Inferior parietal cortex (tissue), 1 donor: Measurements from ENCODE around the gene VAV1.
"Not testable (repeated sequence)": the region's sequence is repeated elsewhere in the genome, so short reads cannot be mapped to it uniquely, and the experiment has no call there.

Experiments used
- DNase-seq: peaks from one replicate; pipeline ENCODE4 v3.0.0-alpha.2; 2016; ENCODE audit errors: extremely low spot score

The VAV1 gene

GRCh38 chr19:6787393-6787792 lies 14.9 kb downstream of the VAV1 start:
- DNase-seq = no peak

- DNase-seq = no peak
Observed at GRCh38 chr19:6788896-6789295, 16.4 kb downstream of the VAV1 start.

- no peak for DNase-seq
Observed at GRCh38 chr19:6790194-6791128, 18.0 kb downstream of the VAV1 start.

- no peak for DNase-seq
Observed at GRCh38 chr19:6791237-6791636, 18.7 kb downstream of the VAV1 start.

- DNase-seq = no peak
Observed at GRCh38 chr19:6793411-6793810, 20.9 kb downstream of the VAV1 start.

- no peak for DNase-seq
Observed at GRCh38 chr19:6793973-6794372, 21.5 kb downstream of the VAV1 start.

GRCh38 chr19:6794686-6795431 lies 22.4 kb downstream of the VAV1 start:
- no peak for DNase-seq

GRCh38 chr19:6796278-6796677 lies 23.8 kb downstream of the VAV1 start:
- DNase-seq = no peak

GRCh38 chr19:6797646-6798045 lies 25.1 kb downstream of the VAV1 start:
- no peak for DNase-seq

GRCh38 chr19:6800160-6800790 lies 27.8 kb downstream of the VAV1 start:
- not testable (repeated sequence) for DNase-seq

- DNase-seq = no peak
Observed at GRCh38 chr19:6800991-6801484, 28.5 kb downstream of the VAV1 start.

- DNase-seq = peak; percentile 3
Observed at GRCh38 chr19:6801485-6802086, 29.1 kb downstream of the VAV1 start.

- no peak for DNase-seq
Observed at GRCh38 chr19:6802336-6803035, 30.0 kb downstream of the VAV1 start.

- no peak for DNase-seq
Observed at GRCh38 chr19:6803036-6803404, 30.5 kb downstream of the VAV1 start.

- no peak for DNase-seq
Observed at GRCh38 chr19:6806488-6806887, 34.0 kb downstream of the VAV1 start.

GRCh38 chr19:6807291-6807690 lies 34.8 kb downstream of the VAV1 start:
- DNase-seq = no peak

GRCh38 chr19:6808494-6808893 lies 36.0 kb downstream of the VAV1 start:
- DNase-seq = no peak

GRCh38 chr19:6809262-6809661 lies 36.8 kb downstream of the VAV1 start:
- no peak for DNase-seq

GRCh38 chr19:6811378-6811777 lies 38.9 kb downstream of the VAV1 start:
- no peak for DNase-seq

GRCh38 chr19:6811906-6812305 lies 39.4 kb downstream of the VAV1 start:
- peak; percentile 7 for DNase-seq

GRCh38 chr19:6812612-6813011 lies 40.1 kb downstream of the VAV1 start:
- no peak for DNase-seq
